Endothelial cell of umbilical vein (primary cell): Measurements from ENCODE around the gene SLC27A4. TPM values are rescaled to one million over a fixed set of nuclear protein-coding genes. Genes with fewer than 3 reads are reported as not detected.

Experiments used
- BruUV-seq: library from RNA; stranded (reverse); fragments of 400-500 nt; replicated peaks from 2 replicates; lab custom pipeline; 2021; lab: Mats Ljungman, UMichigan
- CTCF ChIA-PET: fragments of 300-600, 350-600 bp; sonication (Branson Sonifier 250); formaldehyde crosslinking; loops from one replicate; lab custom pipeline; 2021; ENCODE audit warnings: antibody characterized with exemption, inconsistent platforms; lab: Charles Lee
- POLR2A ChIA-PET: fragments of 300-600, 350-600 bp; sonication (Branson Sonifier 250); formaldehyde crosslinking; loops from one replicate; lab custom pipeline; 2021; ENCODE audit warnings: antibody characterized with exemption, inconsistent platforms; lab: Charles Lee
- DNase-seq: peaks from one replicate; pipeline ENCODE4 v3.0.0-alpha.2; 2011; ENCODE audit warnings: low read depth, low spot score
- FAIRE-seq: peaks from 2 replicates; lab custom pipeline; 2011; peaks lifted over from hg19 to GRCh38; lab: Jason Lieb, UNC
- H2AFZ ChIP-seq: 2 replicates; pipeline ENCODE4 v1.6.0; 2012; ENCODE audit warnings: low read depth, low read length, control low read depth, inconsistent platforms
- H3K27ac ChIP-seq: 2 replicates; pipeline ENCODE4 v1.5.1; 2011; ENCODE audit warnings: low read depth, mild to moderate bottlenecking, control low read depth, low read length, moderate library complexity; ENCODE audit not compliant: insufficient read depth
- H3K27me3 ChIP-seq, 2 experiments: 2 replicates each; pipeline versions ENCODE4 v1.6.0 to v1.6.1; 2011; ENCODE audit warnings: low read length in 2 of 2, mixed read lengths in 1 of 2; ENCODE audit not compliant: control insufficient read depth in 2 of 2, insufficient read depth in 2 of 2
- H3K36me3 ChIP-seq, 2 experiments: 2 replicates in 1 of 2; 3 replicates in 1 of 2; pipeline ENCODE4 v1.5.1; 2011; ENCODE audit warnings: low read length in 2 of 2, mild to moderate bottlenecking in 1 of 2, moderate library complexity in 1 of 2; ENCODE audit not compliant: control insufficient read depth in 2 of 2, insufficient read depth in 2 of 2; ENCODE audit errors: extremely low read depth in 1 of 2
- H3K4me1 ChIP-seq: 3 replicates; pipeline ENCODE4 v1.5.1; 2011; ENCODE audit warnings: mild to moderate bottlenecking, low read length; ENCODE audit not compliant: control insufficient read depth, insufficient read depth; ENCODE audit errors: extremely low read depth
- H3K4me2 ChIP-seq: 2 replicates; pipeline ENCODE4 v1.6.1; 2011; ENCODE audit warnings: low read length, control low read depth, mixed read lengths; ENCODE audit not compliant: insufficient read depth
- H3K4me3 ChIP-seq, 3 experiments: fragments of 200-600 bp in 1 of 3; sonication (generic), shearing (Covaris generic) in 1 of 3; replicated peaks in 1 of 3; 2 replicates each; pipeline ENCODE4 v1.5.1; 2011 to 2016; ENCODE audit warnings: control low read depth in 3 of 3, low read length in 3 of 3, mild to moderate bottlenecking in 2 of 3, inconsistent platforms in 1 of 3, low read depth in 1 of 3, moderate library complexity in 1 of 3; ENCODE audit not compliant: insufficient read depth in 1 of 3
- H3K79me2 ChIP-seq: 2 replicates; pipeline ENCODE4 v1.6.0; 2012; ENCODE audit warnings: low read length, inconsistent platforms; ENCODE audit not compliant: control insufficient read depth, insufficient read depth
- H3K9ac ChIP-seq: replicated peaks from 2 replicates; pipeline ENCODE3; 2011; ENCODE audit warnings: low read length, control low read depth; ENCODE audit not compliant: insufficient read depth; ENCODE audit errors: extremely low read depth
- H3K9me1 ChIP-seq: replicated peaks from 3 replicates; pipeline ENCODE4 v1.6.0; 2011; ENCODE audit warnings: mild to moderate bottlenecking, low read length; ENCODE audit not compliant: control insufficient read depth, insufficient read depth; ENCODE audit errors: extremely low read depth
- H3K9me3 ChIP-seq: replicated peaks from 2 replicates; pipeline ENCODE4 v1.5.1; 2012; ENCODE audit warnings: low read length, inconsistent platforms; ENCODE audit not compliant: control insufficient read depth, insufficient read depth
- H4K20me1 ChIP-seq: replicated peaks from 2 replicates; pipeline ENCODE3; 2011; ENCODE audit warnings: mild to moderate bottlenecking, low read length; ENCODE audit not compliant: control insufficient read depth, insufficient read depth; ENCODE audit errors: extremely low read depth
- EZH2 ChIP-seq: IDR thresholded peaks from 2 replicates; pipeline ENCODE4 v1.6.1; 2012; ENCODE audit warnings: borderline replicate concordance, low read depth, mild to moderate bottlenecking, moderate library complexity, low read length, inconsistent platforms; ENCODE audit not compliant: severe bottlenecking
- FOS ChIP-seq: IDR thresholded peaks from 2 replicates; pipeline ENCODE4 v1.6.1; 2011; ENCODE audit warnings: mild to moderate bottlenecking, low read length, moderate library complexity, borderline replicate concordance; ENCODE audit not compliant: insufficient read depth
- GATA2 ChIP-seq: IDR thresholded peaks from 2 replicates; pipeline ENCODE4 v1.7.0; 2011; ENCODE audit warnings: low read depth, mild to moderate bottlenecking, moderate library complexity, mixed read lengths, low read length; ENCODE audit not compliant: insufficient read length, insufficient read depth
- JUN ChIP-seq: IDR thresholded peaks from 2 replicates; pipeline ENCODE4 v1.6.1; 2011; ENCODE audit warnings: borderline replicate concordance, low read depth; ENCODE audit not compliant: insufficient read length, insufficient read depth
- MAX ChIP-seq: IDR thresholded peaks from 2 replicates; pipeline ENCODE4 v1.6.1; 2011; ENCODE audit not compliant: insufficient read depth, insufficient read length
- MYC ChIP-seq: IDR thresholded peaks from one replicate; pipeline ENCODE4 v1.6.1; 2011; ENCODE audit warnings: mild to moderate bottlenecking, low read depth, low read length
- POLR2A ChIP-seq: IDR thresholded peaks from 2 replicates; pipeline ENCODE4 v1.6.1; 2012; ENCODE audit warnings: low read depth, mild to moderate bottlenecking, control low read depth, low read length
- POLR2AphosphoS5 ChIP-seq: IDR thresholded peaks from 2 replicates; pipeline ENCODE4 v1.6.1; 2012; ENCODE audit warnings: low read depth, mild to moderate bottlenecking, control low read depth, low read length, moderate library complexity; ENCODE audit not compliant: insufficient read depth
- dilution Hi-C: fragments of 300-500 bp; cut with MboI; formaldehyde crosslinking; loops from one replicate; pipeline ENCODE4 v1.15.0; 2019; ENCODE audit warnings: low sequenced_read_pairs; ENCODE audit not compliant: extremely low pct_ligation_motif_present
- intact Hi-C: fragments of 100-400 bp; cut with micrococcal nuclease; formaldehyde crosslinking; loops from one replicate; pipeline ENCODE4 v1.10.0; 2022
- polyA plus RNA-seq, 4 experiments: library from polyadenylated mRNA; depleted of rRNA in 3 of 4; stranded (reverse) in 3 of 4; unstranded in 1 of 4; fragments of >200 nt; gene quantifications; 2 replicates each; pipeline versions ENCODE4 v1.2.1 to v1.2.3, GENCODE V29; 2011 to 2012; ENCODE audit warnings: missing spikeins in 1 of 4
- total RNA-seq: library from RNA; stranded (reverse); gene quantifications from 2 replicates; pipeline ENCODE4 v1.2.3, GENCODE V29; 2021
- TF ChIP-seq, protein P1 (sequence below), 2 donors: IDR thresholded peaks; 1 replicate in 1 of 2; 2 replicates in 1 of 2; pipeline ENCODE4 v1.5.1; 2011; ENCODE audit warnings: low read length in 2 of 2, mild to moderate bottlenecking in 2 of 2, moderate library complexity in 2 of 2, control low read depth in 1 of 2, inconsistent platforms in 1 of 2, low read depth in 1 of 2; ENCODE audit not compliant: insufficient read depth in 1 of 2; ENCODE audit errors: extremely low read depth in 1 of 2

The SLC27A4 gene
- total and polyA plus RNA-seq, 2 donors (not counting 3 experiments of a cell fraction or from before 2014, with no cell fraction given): 29.9 to 35.0 TPM

DNA sequence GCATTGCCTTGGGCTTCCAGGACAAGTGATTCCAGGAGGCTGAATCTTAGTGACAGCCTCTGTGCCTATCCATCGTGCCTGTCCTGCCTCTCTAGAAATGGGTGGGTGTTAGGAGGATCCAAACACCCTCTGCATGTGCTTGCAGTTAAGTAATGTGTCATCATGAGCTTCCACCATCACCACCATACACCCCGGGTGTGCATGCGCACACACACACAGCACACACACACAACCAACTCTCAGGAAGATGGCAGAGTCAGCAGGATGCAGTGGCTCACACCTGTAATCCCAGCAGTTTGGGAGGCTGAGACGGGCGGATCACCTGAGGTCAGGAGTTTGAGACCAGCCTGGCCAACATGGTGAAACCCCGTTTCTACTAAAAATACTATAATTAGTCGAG is 57.5 kb downstream of the SLC27A4 start:
- TF ChIP-seq EZH2 (no peak), FOS (no peak), POLR2A (no peak), MYC (no peak), MAX (no peak), POLR2AphosphoS5 (no peak), JUN (no peak), GATA2 (no peak)
- TF ChIP-seq, protein P1, sequence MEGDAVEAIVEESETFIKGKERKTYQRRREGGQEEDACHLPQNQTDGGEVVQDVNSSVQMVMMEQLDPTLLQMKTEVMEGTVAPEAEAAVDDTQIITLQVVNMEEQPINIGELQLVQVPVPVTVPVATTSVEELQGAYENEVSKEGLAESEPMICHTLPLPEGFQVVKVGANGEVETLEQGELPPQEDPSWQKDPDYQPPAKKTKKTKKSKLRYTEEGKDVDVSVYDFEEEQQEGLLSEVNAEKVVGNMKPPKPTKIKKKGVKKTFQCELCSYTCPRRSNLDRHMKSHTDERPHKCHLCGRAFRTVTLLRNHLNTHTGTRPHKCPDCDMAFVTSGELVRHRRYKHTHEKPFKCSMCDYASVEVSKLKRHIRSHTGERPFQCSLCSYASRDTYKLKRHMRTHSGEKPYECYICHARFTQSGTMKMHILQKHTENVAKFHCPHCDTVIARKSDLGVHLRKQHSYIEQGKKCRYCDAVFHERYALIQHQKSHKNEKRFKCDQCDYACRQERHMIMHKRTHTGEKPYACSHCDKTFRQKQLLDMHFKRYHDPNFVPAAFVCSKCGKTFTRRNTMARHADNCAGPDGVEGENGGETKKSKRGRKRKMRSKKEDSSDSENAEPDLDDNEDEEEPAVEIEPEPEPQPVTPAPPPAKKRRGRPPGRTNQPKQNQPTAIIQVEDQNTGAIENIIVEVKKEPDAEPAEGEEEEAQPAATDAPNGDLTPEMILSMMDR (IDR thresholded peaks at IDR 0.05; ENCODE audit: extremely low read depth in 1 of 2, insufficient read depth in 1 of 2, low read depth in 1 of 2, low read length in 2 of 2): no peak
- H3K79me2 ChIP-seq: no peaks in the 10 kb centered on the region
- ChIA-PET CTCF (interaction anchor here (1.0 to 3.3 kb wide), 6 partner anchors 9 to 102 kb away, joined by 3 to 14 read pairs (median 8); partner anchors contain the start of genes CERCAM and URM1), POLR2A (no interaction called here)
- H3K9me3 ChIP-seq: no peaks in the 10 kb centered on the region
- H3K4me1 ChIP-seq: peaks cover 5% of the 10 kb centered on the region
- no peaks in the 10 kb centered on the region for H3K36me3 ChIP-seq
- H3K9ac ChIP-seq: no peak overlapping the region
- dilution Hi-C loops: no loop called here
- BruUV-seq: no TSS peak
- H3K27ac ChIP-seq: no peak overlapping the region
- no peak for FAIRE-seq
- intact Hi-C loops: no loop called here
- H3K9me1 ChIP-seq: no peaks in the 10 kb centered on the region
- no peak overlapping the region for H3K4me2 ChIP-seq
- H3K4me3 ChIP-seq: no peak overlapping the region
- H2AFZ ChIP-seq: no peak overlapping the region
- H4K20me1 ChIP-seq: no peaks in the 10 kb centered on the region
- no peaks in the 10 kb centered on the region for H3K27me3 ChIP-seq
- no peak for DNase-seq
